Hepatocyte (in vitro differentiated cells): ENCODE data around the gene PRKG1.

ENCODE experiments used
- CTCF ChIP-seq: fragments of 200-600 bp; sonication (generic); IDR thresholded peaks from 2 replicates; pipeline ENCODE4 v1.5.1; 2016; ENCODE audit warnings: antibody characterized with exemption, mild to moderate bottlenecking; ENCODE audit not compliant: poor library complexity
- EZH2phosphoT487 ChIP-seq: fragments of 200-600 bp; sonication (generic); IDR thresholded peaks from one replicate; pipeline ENCODE4 v1.6.1; 2018; ENCODE audit warnings: antibody characterized with exemption, mild to moderate bottlenecking, low read depth, moderate library complexity; ENCODE audit not compliant: unreplicated experiment, severe bottlenecking

- TF ChIP-seq CTCF = no peak
- no peak for TF ChIP-seq EZH2phosphoT487
Measured at GRCh38 chr10:51079331-51079730, 5.0 kb downstream of the PRKG1 start.
